ENCODE results near the gene NOS1AP. TPM values are rescaled to one million over a fixed set of nuclear protein-coding genes. Genes with fewer than 3 reads are reported as not detected.

NOS1AP gene
- total RNA-seq, 1 experiment from 2014 or later, result 0.02 TPM

DNA sequence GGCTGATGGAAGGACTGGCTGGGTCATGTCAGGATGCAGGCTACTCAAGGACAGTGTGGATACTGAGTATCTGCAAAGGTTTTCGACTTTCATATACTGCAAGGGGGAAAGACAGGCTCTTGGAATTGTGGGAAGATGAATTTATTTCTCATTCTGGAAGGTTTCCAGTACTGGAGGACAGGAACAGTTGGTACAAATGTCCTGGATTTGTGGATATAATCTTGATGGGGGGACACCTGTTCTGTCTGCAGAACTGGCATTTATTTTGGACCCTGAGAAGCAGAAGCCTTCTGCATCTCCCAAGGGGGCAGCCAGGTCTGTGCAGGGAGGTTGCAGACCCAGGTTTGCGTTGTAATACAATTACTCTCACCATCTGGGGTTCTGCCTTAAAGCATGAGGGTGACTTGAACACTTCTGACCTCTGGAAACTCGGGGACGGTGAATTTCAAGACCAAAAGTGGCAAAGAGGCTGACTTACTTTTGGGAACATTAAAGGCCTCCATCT is 65.8 kb downstream of the NOS1AP start:
- DNase-seq (ENCODE audit: extremely low read depth, low read depth), result no peak

DNA sequence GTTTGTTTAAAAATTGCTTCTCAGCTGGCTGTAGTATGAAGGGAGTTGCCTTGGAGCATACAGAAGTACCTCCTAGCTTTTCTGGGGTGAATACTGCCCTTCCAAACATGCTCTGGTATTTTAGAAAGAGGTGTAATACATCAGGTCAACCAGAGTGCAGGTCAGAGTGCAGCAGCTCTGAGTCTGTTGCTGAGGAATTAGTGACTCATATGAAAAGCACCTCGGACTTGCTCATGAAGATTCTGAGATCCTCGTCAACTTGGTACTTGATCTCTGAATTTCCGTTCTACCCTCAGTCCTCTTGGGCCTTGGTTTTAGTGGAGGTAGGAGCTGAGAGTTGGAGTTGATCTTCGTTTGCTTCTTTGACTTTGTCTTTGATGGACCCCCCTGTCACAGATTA is 67.3 kb downstream of the NOS1AP start:
- peak; percentile 31 for DNase-seq (ENCODE audit: extremely low read depth, low read depth)

DNA sequence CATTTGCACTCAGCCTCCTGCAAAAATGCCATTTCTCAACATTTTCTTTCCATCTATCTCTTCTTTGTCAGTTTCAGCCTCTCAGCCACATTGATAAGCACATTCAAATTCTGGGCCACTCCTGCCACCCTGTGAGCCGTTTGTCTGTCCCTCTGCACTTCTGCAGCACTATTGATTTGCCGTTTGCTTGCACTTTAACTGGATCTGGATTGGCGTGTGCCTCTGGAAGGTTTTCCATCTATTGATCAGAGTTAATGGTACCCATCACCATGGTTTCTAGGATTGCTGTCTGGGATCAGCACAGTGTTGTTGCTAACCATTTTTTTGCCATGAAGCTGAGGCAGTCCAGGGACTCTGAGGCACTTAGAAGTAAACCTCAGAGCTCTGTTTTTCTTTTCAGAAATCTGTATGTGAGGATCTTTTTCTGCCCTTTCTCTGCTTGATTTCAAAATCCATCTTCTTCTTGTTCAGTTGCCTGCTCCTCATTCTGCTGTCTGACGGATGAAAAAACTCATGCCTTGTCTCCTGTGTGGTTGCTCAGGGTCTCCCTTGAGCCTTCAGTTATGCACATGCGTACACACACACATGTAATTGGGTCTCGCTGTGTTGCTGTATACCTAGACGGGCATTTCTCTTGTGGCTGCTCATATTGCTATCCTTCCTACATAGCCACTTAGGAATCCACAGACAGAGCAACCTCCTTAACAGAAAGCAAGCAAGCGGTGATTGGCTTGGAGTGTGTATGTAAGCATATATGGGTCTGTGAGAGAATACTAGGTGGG is 67.9 kb downstream of the NOS1AP start:
- no peak for DNase-seq (ENCODE audit: extremely low read depth, low read depth)

DNA sequence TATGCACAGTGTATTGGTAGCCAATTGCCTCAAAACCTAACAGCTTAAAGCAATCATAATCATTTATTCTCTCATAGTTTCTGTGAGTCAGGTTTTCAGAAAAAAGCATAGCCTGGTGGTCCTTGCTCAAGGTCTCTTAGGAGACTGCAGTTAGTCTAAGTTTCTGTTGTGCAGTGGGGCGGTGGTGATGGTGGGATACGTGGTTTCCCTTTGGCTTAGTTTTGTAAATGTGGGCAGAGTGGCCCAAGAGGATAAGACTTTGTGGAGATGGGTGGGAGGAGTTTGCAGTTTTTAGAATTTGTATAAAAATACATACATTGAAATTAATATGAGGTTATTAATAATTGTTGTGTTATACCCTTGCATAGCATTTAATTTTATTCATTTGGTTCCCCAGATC is 68.6 kb downstream of the NOS1AP start:
- DNase-seq (ENCODE audit: extremely low read depth, low read depth), result no peak

DNA sequence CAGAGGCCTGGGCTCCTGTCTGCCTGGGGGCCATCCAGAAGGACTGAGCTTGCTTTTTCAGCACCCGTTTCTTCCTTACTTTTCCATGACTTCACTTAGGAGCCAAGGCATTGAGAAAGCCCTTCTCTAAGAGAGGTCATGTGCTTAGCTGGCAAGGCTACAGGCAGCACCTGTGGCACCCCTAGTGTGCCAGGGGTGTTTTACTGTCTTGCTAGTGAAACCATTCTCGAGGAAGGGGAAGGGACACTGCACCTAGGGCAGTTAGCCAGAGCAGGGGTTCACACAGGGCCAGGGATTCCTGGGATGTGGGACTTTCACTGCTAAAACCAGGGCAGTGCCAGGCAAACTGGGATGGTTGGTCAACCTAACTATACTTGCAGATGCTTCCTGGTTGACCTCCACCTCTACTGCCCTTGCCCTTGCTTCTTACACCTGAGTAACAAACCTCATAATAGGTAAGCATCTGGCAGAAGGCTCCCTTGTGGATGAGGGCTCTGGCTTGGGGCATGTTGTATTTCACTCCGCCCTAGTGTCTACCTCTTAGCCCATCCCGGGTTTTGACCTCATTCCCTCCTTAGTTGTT is 69.2 kb downstream of the NOS1AP start:
- no peak for DNase-seq (ENCODE audit: extremely low read depth, low read depth)

DNA sequence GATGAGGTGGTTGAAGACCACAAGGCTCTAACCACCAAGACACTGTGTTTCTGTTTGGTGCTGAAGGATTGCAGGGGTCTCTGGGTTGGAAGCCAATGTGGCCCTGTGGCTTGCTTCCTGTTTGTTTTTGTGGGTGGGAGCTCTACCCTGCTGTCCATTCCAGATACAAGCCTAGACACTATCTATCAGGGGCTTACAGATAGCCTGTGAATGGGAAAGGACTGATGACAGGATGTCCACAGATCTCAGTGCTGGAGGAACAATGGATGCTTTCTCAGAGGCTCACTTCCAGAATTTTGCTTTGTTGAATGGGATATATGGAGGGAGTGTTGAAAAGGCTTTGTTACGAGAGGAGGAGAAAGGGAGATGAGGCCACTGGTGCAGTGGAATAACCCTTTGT is 69.7 kb downstream of the NOS1AP start:
- no peak for DNase-seq (ENCODE audit: extremely low read depth, low read depth)

DNA sequence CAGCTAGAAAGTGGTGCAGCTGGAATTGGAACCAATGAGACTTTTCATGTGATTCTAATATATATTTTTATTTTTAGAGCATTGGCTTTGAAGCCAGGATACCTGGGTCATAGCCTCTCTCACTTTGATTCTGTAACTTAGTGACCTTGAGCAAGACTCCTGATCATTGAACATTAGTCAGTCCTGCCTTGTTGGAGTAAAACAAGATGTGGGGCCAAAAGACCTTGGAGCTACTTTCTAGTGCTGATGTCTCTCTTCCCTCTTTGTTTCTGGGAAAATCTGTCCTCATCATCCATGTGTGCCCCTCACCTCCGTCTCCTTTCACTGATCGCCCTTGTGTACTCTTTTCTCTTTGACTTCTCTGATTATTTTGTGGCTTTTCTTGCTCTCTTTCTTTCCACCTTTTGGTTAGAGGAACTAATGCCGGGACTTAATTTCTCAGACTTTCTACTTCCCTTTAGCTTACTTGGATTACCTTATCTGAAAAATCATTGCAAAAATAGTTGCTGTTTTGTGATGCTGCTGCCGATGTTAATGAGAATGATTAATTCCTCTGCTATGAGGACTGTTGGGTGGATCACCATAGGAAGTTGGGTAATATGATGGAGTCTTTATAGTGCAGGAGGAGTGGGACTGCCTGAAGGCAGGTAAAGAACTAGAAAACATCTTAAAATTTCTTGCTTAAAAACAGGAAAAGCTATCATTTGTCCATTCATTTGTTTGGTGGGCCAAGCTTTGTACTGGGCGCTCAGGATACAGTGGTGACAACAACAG is 72.0 kb downstream of the NOS1AP start:
- DNase-seq (ENCODE audit: extremely low read depth, low read depth), result no peak

DNA sequence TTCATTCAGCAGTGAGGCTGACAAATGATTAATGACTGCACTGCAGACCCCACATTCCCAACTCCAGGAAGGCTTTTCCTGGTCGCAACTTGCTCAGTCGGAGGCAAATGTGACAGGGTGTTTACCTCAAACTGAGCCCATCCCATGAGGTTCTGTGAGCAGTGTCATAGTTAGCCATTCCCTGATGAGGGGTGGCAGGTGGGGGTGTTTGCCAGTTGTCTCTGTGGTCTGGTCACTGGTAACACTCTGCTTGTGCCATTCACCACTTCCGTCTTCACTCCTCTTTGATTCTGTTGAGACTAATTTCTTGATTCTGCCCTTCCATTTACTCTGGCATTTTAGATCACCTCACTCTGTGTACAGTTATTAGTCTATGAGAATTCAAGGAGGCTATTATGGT is 73.5 kb downstream of the NOS1AP start:
- no peak for DNase-seq (ENCODE audit: extremely low read depth, low read depth)

DNA sequence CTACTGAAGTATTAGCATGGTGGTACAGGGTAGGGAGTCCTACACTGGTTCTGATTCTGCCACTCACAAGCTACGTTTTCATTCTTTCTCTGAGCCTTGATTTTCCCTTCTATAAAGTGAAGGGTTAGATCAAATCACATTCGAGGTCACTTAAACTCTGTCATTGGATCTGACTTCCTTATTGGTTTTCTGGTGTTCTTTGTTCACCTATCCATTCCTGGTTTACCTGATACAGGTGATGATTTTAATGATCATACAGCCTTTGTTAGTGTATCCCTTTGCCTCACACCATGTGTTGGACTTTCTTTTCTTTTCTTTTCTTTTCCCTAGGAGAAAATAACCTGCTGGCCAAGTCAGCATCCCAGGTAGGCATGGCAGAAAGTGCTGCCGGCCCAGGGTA is 74.8 kb downstream of the NOS1AP start:
- DNase-seq (ENCODE audit: extremely low read depth, low read depth), result no peak

DNA sequence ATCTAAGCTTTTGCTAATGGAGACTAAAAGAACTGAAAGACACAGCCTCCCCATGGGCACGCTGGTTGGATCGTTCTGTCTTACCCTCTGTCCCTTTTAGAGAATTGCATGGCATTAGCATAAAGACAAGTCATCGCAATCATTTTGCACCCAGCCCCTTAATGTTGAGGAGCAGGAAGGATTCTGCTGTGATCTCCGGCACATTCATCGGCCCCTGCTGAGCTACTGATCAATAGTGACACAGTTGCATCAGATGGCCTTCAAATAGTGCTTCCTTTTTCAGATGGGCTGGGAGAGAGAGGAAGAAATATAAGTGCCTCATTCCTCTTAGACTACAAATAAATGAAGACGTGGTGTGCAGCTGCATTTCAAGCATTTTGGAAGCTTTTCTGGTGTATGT is 75.4 kb downstream of the NOS1AP start:
- DNase-seq (ENCODE audit: extremely low read depth, low read depth), result no peak

DNA sequence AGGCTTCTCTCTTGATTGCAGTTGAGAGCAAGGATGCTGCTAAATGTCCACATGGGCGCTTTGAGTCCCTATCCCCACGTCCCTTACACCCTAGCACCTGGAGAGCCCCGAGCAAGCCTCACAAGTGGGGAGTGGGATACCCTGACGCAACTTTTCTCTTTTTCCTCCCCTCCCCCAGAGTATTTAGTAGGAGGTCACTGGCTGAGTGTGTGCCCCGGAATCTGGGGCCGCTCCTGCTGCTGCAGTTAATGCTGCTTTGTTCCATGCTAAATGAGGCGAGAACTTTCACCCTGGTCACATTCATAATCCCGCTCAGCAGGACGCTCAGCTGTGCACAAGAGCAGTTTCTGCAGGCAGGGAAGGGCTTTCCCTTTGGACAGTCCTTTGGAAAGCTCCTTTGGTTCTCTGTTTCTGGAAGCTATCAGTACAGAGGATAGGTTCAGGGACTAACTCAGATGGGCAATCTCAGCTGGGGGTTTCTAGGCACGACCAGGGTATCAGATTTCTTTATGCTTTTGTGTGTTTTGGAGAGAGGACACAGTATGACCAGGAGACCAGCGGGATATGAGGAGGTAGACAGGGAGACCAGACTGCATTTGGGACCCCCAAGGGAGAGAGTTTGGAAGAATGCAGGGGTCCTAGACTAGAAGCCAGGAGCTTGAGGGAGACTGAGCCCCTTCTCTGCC is 75.9 kb downstream of the NOS1AP start:
- no peak for DNase-seq (ENCODE audit: extremely low read depth, low read depth)

DNA sequence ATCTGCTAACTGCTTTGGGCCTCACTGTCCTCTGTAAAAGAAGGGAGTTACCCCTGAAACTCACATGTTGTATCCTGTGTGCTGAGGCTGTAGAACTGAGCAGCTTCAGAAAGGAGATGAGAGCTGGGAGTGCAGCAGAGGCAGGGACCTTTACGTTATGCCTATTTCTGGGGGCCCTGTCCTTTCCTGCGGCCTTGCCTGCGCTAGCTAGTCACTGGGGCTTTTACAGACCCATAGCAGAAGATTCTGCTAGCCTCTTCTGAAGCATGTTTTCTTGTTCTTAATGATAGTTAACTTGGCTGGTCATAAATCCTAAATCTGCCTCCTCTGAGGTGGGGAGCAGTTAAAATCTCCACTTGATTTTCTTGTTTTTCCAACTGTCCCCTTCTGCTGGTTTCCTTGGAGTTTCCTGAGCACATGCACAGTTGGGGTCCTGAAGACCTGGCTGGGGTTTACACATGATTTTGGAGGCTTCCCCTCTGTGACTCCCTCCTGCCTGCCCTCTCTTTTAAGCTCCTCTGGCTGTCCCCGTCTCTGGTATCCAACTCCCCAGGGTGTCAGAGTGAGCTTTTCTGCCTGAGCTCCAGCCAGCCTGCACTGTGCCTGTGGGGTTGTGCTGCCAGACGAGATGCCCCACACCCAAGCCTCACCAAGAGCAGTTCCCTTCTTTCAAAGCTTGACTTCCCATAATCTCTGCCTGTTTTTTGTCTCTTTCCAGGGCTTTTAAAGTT is 76.6 kb downstream of the NOS1AP start:
- DNase-seq (ENCODE audit: extremely low read depth, low read depth), result no peak

DNA sequence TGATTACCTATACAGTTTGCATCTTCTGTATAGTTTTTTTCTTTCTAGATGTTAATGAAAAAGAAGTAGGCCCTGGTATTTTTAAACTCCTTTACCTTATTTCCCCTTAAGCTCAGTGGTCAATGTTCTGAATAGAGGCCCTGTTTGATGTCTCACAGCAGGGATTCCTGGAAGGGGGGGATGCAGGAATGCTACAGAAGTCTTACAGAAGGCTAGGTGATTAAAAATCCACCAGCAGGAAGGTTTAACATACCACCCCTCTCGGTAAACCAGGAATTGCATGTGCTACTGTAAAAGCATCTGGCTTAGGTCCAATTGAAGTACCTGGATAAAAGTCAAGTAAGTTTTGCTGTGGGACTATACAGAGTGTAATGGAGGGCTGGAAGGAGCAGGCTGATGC is 78.3 kb downstream of the NOS1AP start:
- no peak for DNase-seq (ENCODE audit: extremely low read depth, low read depth)

DNA sequence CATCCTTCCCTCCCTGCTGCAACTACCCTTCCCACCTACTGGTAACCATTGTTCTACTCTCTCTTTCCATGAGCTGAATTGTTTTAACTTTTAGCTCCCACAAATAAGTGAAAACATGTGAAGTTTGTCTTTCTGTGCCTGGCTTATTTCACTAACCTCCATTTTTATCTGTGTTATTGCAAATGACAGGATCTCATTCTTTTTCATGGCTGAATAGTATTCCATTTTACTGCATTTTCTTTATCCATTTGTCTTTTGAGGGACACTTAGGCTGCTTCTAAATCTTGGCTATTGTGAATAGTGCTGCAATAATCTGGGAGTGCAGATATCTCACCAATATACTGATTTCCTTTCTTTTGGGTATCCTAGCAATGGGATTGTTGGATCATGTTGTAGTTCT is 80.6 kb downstream of the NOS1AP start:
- DNase-seq (ENCODE audit: extremely low read depth, low read depth), result no peak

DNA sequence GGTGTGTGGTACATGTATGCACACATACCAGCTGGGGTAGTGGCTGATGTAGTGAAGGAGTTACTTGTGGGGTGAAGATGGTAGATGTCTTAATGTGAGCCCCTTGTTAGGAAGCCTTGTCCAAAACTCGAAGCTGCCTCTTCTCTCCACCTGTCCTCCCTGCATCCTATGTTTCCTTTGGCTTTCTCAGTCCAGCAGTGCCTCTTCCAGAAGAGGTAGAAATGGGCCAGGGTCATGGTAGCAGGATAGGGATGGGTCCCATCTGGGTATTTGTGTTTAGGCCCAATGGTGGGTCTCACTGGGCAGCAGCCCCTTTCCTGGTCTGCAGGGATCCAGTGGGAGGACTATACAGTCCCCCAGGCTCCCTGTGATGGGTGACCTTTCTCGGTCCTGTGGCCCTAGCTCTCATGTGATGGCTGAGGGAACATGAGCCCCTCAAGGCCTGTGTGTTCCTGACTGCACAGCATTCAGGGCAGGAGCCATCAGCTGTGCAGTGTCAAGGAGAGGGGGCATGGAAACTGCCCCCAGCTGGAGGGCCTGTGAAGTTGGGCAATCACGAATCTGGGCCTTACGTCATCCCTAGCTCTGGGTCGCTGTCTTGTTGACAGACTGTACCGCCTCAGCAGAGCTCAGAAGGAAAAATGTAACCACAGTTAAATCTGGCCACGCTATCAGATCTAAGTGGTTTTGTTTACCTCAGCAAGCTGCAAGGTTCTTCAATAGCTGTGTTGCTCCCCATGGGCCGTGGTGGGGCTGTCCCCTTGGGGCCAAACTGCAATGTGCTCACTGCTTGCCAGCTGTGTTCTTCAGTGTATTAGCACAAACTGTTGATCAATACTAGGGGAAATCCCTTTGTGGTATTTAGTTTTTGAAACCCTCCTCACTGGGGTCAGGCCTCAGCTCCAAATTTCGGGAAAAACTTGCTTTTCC is 82.7 kb downstream of the NOS1AP start:
- no peak for DNase-seq (ENCODE audit: extremely low read depth, low read depth)

DNA sequence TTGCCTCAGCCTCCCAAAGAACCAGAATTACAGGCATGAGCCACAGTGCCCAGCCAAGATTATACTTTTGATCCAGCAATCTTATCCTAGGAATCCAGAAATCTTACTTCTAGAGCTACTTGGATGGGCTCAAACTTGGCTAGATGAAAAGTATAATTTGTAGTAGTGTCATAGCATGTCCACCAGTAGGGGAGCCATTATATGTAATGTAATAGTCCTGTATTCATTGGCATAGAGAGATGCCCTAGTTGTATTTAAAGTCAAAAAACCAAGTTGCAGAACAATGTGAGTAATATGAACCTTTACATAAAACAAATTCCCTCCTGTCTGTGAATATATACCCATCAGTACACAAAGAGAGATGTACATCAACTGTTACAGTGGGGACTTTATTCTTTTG is 83.9 kb downstream of the NOS1AP start:
- no peak for DNase-seq (ENCODE audit: extremely low read depth, low read depth)

DNA sequence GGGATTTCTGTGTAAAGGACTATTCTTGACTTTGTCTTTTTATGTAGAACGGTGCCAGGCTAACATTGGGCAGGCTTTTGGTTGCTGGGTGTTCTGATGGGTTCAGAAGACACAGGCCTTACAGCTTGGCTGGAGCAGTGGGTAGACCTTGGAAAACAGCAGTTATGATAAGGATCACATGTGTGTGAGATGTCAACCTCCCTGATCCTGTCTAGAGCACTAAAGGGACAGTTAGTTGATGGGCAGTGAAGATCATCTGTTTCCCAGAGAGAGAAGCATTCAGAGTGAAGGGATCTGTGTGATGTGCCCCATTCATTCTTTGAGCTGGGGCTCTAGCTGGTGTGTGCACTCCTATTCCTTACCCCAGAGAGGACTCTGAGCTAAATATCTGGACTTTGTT is 88.0 kb downstream of the NOS1AP start:
- no peak for DNase-seq (ENCODE audit: extremely low read depth, low read depth)

DNA sequence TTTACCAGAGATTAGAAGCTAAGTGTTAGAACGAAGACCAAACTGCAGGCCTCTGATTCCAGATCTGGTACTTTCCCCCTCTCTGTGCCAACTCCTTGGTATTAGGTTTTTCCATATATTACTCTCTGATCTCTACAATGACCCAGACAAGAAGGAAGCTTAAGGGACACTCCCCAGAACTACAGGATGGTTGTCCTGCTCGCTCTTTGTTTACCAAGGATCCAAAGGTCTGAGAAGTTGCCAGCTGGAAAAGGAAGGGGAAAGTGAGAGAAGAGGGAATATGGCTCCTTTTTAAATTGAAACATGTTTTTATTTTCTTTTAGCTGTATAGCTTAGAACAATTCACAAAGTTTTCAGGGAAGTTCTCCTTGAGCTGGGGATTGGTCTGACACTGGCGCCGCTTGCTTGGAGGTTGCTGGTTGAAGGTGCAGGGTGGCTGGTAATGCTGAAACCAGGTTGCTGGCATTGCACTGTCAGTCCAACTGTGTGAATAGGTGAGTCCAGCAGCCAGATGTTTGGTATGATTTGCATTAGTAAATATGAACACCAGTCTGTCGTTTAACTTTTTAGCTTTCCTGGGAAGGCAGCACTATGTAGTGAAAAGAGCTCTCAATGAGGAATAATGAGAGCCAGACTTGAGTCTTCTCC is 89.3 kb downstream of the NOS1AP start:
- DNase-seq (ENCODE audit: extremely low read depth, low read depth), result no peak

DNA sequence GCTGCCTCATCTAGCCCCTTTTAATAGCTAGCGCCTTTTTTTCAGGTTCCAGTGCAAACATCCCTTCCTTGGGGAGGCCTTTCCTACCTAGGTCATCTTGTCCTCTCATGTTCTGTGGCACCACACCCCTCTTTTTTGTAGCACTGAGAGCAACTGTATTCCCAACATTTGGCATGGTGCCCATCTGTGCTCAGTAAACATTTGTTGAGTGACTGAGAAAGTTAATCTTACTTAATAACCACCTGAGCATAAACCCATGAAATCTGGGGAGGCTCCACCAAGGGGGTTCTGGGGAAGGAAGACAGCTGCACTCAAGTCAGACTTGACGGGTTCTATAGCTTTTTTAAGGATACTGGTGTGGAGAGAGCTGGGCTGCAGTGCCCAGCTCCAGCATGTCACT is 90.0 kb downstream of the NOS1AP start:
- no peak for DNase-seq (ENCODE audit: extremely low read depth, low read depth)
